GM19240 (cell line): ENCODE measurements around the gene NBEA.

ENCODE experiments used
- DNase-seq: peaks from one replicate; pipeline ENCODE4 v3.0.0; 2011; ENCODE audit warnings: low spot score; ENCODE audit not compliant: insufficient read length

NBEA gene

GRCh38 chr13:35260316-35260715 lies 318.2 kb downstream of the NBEA start:
- DNase-seq: no peak

GRCh38 chr13:35266412-35266811 lies 324.3 kb downstream of the NBEA start:
- no peak for DNase-seq

- no peak for DNase-seq
Observed at GRCh38 chr13:35278917-35279316, 336.8 kb downstream of the NBEA start.

- DNase-seq: no peak
Observed at GRCh38 chr13:35279500-35279899, 337.4 kb downstream of the NBEA start.

GRCh38 chr13:35283856-35284255 lies 341.8 kb downstream of the NBEA start:
- DNase-seq: no peak

GRCh38 chr13:35285677-35286076 lies 343.6 kb downstream of the NBEA start:
- DNase-seq: no peak

GRCh38 chr13:35292329-35292728 lies 350.3 kb downstream of the NBEA start:
- DNase-seq: no peak

- no peak for DNase-seq
Observed at GRCh38 chr13:35293579-35294226, 351.6 kb downstream of the NBEA start.

GRCh38 chr13:35309706-35310105 lies 367.6 kb downstream of the NBEA start:
- no peak for DNase-seq

- DNase-seq: no peak
Observed at GRCh38 chr13:35332134-35332533, 390.1 kb downstream of the NBEA start.

GRCh38 chr13:35333157-35333556 lies 391.1 kb downstream of the NBEA start:
- DNase-seq: no peak

GRCh38 chr13:35342440-35342839 lies 400.4 kb downstream of the NBEA start:
- DNase-seq: no peak

- no peak for DNase-seq
Observed at GRCh38 chr13:35343417-35343816, 401.3 kb downstream of the NBEA start.

- no peak for DNase-seq
Observed at GRCh38 chr13:35345992-35346391, 403.9 kb downstream of the NBEA start.

GRCh38 chr13:35346494-35346893 lies 404.4 kb downstream of the NBEA start:
- no peak for DNase-seq

- no peak for DNase-seq
Observed at GRCh38 chr13:35347679-35348205, 405.7 kb downstream of the NBEA start.

GRCh38 chr13:35349052-35349451 lies 407.0 kb downstream of the NBEA start:
- DNase-seq: no peak

- no peak for DNase-seq
Observed at GRCh38 chr13:35349673-35350278, 407.7 kb downstream of the NBEA start.

- no peak for DNase-seq
Observed at GRCh38 chr13:35354285-35354684, 412.2 kb downstream of the NBEA start.

- no peak for DNase-seq
Observed at GRCh38 chr13:35354882-35355281, 412.8 kb downstream of the NBEA start.

- no peak for DNase-seq
Observed at GRCh38 chr13:35356572-35356971, 414.5 kb downstream of the NBEA start.

GRCh38 chr13:35365883-35366282 lies 423.8 kb downstream of the NBEA start:
- no peak for DNase-seq

GRCh38 chr13:35367586-35367985 lies 425.5 kb downstream of the NBEA start:
- no peak for DNase-seq
